NCI-H2171 (cell line): ENCODE results near the gene CELF2.

ENCODE experiments used
- DNase-seq: peaks from one replicate; lab custom pipeline; 2025; lab: John Stamatoyannopoulos, UW

CELF2 gene

DNA sequence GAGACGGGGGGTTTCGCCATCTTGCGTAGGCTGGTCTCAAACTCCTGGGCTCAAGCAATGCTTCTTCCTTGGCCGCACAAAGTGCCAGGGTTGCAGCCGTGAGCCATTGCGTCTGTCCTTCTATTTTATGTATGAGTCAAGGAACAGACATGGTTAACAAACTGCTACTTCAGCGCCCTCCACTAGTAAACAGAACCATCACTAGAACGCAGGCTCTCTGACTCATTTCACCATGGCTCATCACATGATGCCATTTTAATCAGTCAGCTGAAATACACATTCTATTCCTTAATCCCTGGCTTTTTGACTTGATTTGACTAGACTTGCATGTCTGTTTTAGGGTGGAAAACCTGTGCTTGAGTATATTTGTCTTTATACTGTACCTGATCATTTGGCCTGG lies 41.3 kb downstream of the CELF2 start:
- DNase-seq = no peak

DNA sequence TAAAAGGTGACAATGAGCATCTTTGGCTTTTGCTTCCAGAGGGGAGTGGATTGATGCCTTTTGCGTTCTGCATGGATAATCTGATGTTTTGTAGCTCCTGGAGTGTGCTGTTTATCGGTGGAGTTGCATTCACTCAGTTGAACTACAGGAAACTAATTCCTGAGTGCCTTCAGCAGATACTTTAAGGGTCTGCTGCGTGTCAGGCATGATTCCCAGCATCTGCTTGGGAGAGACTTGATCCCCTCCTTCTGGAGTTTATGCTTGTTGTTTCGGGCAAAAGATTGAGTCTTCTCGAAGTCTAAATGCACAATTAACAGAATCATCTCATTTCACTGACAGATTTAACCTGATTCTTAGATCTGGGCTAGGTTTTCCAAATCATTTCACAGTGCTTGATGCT lies 46.2 kb downstream of the CELF2 start:
- no peak for DNase-seq

DNA sequence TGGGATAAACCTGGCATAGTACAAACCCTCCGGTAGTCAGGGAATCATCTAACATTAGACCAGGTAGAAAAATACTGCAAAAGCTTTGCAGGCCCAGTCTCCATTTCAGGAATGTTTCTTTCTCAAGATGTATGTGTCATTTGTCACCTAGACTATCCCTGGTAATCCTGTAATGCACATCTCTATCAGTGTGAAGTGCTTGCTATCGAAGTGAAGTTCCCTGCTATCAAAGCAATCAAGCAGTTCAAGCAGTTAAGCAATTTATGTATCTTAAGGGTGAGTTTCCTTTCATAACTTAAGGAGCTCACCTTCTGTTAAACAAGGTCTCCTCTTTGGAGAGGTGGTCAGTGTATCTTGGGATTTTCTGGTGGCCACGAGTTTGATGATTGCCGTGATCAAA lies 47.2 kb downstream of the CELF2 start:
- DNase-seq = no peak

DNA sequence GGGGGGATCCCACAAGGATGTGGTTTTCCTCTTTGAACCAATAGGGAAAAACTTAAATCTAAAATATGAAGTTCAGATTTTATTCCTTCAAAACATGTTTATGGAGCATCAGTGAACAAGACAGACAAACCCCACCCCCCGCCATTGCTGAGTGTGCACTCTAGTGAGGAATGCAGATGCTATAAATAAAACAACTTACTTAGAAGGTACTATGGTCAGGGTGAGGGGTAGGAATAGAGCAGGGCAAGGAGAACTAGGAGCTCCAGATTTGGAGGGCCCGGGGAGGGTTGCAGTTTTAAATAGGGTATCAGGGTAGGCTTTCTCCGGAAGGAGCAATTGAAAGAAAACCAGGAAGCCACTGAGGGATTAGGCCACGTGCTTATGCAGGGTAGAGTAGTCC lies 47.9 kb downstream of the CELF2 start:
- DNase-seq = no peak

DNA sequence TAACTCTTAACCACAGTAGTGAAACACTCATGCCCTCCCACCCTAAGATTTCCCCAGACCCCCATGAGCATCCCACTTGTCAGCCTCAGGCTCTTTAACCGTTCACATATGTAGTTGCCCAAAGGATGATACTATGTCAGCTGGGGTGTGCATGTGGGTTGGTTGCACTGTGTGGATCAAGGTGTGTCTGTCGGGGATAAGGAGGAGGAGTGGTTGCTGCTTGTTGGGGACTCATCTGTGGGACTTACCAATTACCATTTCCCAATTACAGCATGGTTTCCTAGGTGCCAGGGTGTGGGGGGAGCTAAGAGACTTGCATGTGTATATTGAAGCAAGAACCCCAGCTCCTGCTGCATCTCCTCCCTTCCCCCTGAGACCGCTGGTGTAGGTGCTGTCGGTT lies 48.8 kb downstream of the CELF2 start:
- no peak for DNase-seq

DNA sequence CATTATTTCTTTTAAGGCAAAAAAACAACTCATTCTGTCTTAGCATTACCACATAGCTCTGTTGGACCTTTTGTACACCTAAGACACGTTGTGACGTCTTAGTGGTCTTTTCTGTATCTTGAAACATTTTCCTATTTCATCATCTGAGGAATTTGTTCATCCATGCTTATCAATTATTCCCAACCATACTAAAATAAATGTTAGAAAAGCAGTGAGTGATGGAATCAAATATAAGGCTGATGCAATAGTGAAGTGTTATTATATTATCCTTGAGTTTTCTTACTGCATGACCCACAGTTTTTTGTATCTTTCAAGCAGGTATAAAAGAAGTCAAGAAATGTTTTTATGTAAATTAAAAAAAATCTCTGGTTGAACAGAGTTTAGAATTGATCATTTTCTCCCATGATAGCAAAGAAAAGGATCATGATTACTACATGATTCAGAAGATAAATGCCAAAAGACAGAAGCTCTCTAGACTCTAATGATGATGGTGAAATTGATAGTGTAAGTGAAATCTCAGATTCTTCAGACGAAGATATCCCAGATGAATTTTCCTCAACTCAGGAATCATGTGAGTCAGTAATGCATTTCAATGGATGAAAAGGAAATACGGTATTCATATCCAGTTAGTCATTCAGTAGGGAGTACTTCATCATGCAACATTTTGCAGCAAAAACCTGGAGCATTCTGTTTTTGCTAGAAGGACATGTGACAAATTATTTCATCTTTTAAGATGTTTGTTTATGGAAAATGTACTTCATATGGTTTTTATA lies 51.4 kb downstream of the CELF2 start:
- DNase-seq = no peak

DNA sequence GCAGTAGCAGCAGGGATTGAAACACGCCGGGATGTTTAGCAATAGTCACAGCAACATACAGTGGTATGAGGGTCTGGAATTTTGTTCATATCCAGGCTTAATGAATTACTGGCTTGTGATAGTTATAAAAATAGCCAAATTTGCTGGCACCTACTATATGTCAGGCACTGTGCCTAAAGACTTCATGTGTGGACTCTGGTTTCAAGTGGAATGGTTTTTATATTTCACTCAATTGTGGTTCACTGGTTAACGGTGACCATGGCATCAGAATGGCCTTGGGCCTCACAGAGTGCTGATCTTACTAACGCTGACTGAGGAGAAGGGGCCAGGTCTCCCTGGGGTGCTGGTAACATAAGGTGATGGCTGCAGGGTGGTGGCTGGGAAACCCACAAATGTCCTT lies 55.7 kb downstream of the CELF2 start:
- no peak for DNase-seq

DNA sequence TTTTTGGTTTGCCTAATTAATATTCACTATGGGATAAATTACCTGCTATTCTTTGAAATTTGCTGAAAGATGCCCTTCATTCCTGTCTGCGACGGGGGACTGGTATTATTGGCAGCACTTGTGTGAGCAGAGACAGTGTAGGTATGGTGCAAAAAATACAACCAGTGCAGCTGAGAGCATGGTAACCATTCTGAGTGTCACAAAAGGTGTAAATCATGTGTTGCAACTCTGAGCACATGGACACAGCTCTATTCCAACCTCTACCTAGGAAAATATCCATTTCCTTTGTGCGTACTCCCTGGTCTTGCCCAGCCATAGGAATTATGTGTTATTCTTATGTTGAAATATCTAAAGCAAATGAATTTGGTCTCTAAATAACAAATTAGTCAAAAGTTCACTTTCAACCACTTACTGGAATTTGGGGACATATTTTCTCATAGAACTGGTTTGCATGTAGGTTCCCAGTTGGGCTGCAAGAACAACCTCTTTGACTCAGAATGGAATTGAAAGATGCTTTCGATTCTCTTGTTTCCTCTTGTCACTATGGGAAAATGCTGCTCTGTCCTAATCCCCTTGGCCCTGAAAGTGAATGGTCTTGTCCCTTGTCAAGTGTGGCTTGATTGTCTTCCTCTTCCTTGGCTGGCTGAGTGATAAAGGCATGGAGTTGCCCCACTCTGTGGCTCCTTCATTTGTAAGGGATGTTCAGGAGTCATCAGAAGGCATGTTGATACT lies 57.0 kb downstream of the CELF2 start:
- DNase-seq = no peak

DNA sequence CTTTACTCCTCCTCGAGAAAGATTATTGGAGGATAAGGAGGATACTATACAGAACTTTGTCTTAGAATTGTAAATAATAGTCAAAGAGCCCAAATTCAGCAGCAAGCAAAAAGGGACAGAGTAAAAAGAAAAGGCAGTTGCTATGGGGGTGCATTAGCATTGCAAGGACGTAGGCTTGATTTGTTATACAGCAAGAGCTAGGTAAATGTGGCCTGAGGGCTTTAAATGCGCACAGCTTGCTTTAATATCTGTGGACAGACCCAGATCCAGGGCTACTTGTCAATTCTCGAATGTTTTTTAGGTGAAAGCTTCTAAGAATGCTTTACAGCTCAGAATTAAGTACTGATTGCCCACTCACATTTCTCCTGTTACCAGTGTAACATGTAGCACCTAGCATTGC lies 58.5 kb downstream of the CELF2 start:
- no peak for DNase-seq

DNA sequence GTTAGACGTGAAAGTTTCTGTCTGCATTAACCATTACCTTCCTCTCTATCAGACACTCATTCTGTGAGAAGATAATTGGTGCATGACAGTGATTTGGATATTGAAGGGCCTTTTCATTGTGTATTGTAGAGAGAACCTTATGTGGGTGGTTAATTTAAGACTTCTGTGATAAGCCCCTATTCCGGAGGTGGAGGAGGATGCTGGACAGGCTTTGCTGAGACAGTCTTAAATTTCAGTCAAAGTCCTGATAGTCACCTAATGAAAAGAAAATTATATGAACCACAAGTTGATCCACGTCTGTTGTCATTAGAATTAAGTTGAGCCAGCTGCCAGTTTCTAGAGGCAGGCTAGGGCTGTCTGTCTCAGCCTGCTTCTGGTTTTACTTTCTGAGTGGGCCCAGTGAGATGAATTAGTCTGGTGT lies 62.9 kb downstream of the CELF2 start:
- DNase-seq = no peak

DNA sequence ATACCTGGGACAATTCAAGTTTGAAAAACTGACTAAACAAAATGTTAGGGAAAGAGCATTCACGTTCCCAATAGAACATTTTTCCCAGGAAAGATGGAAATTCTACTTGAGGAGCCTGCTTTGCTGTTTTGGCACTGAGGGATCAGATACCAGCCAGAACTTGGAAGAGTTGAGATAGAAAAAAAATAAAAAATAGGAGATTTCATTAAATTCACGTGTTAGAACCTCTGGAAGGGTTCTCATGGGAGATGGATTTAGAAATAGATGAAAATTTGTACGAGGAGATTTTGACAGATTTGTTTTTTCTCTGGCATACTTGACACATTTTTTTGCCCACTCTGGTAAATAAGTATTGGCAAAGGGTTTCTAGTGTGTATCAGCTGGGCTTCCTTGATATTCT lies 63.7 kb downstream of the CELF2 start:
- no peak for DNase-seq

DNA sequence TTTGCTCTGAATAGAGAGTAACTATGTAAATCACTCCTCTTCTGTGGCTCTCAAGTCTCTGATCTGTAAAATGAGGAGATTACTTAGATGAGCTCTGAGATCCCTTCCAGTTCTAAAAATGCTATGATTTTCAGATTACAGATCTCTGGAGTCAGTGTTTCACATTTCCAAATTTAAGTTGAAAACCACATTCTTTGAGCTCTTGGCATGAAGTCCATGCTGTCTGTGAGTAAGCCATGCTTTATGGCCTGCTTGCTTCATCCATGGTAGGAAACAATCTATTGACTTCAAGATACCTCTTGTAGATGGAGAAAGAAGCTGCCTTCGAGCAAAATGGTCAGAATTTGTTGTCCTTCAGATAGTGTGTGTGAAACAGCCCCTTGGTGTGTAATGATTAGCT lies 64.9 kb downstream of the CELF2 start:
- no peak for DNase-seq

DNA sequence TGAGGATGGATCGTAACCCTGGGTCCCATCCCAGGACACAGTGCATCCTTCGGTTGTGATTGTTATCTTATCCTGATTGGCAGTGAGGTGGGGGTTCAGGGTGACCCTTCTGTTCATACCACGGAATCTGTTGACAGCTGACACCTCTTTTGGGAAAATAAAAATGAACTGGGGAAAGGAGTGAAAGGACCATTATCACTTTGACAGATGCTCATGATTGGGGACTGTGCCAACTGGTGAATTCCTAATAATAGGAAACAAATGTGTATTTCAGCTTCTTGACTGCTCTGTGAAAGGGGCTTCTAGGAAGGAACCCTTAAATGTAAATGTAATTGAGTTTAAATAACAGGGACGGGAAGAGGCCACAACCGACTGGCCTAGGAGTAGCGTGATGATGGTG lies 65.4 kb downstream of the CELF2 start:
- DNase-seq = no peak

DNA sequence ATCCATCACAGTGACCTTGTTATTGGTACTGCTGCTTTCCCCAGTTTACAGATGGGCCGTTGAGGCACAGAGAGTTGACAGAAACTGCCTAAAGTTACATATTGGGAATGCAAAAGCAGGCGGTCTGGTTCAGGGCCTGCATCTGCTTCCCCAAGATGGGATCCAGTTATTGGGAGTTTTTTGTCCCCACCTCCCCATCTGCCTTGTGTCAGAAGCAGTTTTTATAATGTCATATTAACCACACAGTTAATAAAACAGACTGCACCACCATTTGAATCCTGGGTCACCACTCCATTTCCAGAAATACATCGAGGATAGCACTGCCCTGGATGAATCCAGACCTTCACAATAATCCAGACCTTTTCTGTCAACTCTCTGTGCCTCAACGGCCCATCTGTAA lies 67.9 kb downstream of the CELF2 start:
- no peak for DNase-seq

DNA sequence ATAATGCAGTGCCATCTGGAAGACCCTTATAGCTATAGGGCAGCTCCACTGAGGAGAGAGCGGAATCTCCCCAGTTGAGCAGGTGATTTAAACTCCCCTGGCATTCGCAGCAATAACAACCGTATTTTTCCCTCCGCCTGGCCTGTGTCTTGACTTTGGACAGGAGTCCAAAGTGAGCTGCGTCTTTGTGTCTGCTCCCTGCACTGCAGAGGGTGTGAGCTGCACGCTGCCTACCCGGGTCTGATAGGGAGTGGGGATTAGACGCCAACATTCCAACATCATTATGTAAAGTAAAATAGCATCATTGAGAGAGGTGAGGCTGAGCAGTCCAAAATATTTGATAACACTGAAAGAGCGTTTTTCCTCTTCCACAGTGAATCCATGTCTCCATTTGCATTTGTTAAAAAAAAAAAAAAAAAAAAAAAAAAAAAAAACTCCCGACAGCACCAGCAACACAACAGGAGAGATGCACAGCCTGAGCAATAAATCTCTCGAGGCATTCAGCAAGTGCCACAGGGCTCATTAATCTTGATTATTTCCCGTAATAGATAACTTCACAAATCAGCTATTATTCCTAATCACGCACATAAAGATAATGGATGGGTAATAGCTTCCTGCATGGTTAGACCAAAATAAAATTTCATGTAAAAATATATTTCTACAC lies 68.6 kb downstream of the CELF2 start:
- DNase-seq = no peak

DNA sequence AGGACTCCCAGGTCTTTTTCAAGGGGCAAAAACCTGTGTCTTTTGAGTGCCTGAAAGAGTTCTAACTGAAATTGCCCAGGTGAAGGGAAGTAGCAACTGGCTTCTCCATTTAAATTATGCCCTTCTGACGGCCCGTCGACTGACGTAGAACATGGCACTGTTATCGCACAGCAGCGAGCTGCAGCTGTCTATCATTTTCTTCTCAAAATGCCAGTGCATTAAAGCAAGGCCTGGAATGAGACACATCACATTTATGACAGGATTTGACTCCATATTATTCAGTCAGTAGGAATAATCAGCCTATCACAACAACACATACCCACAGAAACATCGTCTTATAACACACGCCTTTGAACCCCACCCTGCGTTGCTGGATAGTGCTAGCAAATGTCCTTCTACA lies 69.7 kb downstream of the CELF2 start:
- no peak for DNase-seq

DNA sequence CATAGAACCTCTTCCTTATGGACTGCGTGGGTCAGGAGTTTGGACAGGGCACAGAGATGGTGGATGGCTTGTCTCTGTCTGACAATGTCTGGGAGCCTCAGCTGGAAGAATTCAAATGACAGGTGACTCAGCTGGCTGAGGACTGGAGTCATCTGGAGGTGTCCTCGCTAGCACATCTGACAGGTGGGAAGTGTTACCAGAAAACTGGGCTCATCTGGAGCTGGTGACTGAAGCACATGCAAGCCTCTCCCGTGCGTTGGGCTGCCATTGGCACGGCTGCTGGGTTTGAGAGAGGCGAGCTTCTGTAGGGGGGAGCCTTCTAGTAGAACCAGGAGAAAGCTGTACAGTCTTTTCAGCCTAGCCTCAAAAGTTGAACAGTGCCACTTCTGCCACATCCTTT lies 71.0 kb downstream of the CELF2 start:
- no peak for DNase-seq

DNA sequence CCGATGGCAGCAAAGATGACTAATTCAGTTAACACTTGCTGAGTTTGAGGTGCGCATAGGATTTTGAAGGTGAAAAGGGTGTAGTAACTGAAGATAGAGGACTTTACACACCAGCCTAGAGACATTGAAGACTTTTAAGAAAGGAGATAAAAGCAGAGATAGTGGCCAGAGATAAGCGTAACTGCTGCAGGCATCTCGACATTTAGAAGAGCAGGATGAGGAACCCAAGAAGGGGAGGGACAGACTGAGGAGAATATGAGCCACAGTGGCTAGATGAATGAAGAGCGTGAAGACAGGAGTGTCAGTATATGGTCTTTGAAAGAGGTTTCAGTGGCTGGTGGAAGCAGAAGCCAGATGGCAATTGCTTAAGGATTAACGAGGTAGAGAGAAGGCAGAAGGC lies 71.6 kb downstream of the CELF2 start:
- DNase-seq = no peak

DNA sequence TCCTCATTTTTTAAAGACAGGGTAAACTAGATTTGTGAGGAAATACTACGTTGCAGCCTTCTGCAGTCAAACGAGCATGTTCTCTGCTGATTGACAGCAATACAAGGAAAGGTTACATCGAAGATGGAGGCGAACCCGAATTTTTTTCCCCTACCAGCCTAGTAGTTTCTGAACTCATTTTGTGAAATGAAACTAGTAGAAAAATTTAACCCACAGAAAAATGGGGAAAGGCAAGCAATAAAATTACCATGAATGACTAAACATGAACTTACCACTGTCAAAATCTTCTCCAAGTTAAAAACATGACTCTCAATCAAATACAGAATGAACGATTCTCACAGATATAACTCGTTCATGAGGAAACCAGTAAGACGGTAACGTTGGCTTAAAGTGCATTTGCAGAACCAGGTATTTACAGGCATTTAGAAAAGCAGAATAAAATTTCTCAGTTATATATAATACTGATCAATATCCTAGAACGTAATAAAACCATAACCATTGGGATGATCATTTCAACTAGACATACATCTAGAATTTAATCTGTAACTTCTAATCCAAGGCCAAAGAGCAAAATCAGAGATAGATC lies 73.9 kb downstream of the CELF2 start:
- DNase-seq = no peak

DNA sequence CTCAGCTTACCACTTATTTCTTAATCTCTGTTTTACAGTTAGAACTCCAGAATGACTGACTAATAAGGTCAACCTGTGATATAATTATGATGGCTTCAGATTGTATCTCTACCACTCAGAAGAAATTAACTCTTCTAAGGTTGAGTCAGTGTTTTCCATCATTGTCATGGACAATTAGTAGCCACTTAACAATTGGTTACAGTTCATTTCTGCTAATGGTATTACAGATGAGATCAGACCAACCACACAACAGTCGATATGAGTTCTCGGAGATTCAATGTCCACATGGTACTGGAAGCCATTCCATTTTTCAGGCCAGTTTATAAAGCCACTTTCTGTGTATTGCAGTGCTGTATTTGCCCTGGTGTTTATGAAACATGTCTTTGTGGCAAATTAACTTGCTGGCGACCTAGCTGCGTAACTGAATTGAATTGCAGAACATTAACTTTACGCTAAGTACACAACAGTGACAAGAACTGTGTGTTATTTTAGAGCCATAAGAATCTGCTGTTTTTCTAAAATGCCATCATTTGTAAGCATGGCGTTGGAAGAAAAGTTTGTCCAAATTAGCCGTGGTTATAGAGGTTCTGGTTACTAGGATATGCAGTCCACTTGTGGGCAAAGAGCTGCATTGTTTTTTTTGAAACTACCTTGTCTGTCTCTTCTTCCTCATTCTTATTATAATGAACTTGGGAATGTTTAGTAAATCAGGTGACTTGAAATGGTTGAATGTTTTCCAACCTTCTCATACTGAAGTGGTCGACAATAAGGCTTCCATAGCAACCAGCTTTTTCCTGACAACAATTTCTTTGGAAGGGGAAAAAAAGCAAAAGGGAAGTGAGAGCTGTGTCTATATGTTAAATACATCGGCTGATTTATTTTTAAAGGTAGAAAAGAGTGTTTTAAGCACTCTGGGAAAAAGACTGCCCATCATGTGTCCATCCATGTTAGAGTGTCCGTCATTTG lies 76.4 kb downstream of the CELF2 start:
- no peak for DNase-seq

DNA sequence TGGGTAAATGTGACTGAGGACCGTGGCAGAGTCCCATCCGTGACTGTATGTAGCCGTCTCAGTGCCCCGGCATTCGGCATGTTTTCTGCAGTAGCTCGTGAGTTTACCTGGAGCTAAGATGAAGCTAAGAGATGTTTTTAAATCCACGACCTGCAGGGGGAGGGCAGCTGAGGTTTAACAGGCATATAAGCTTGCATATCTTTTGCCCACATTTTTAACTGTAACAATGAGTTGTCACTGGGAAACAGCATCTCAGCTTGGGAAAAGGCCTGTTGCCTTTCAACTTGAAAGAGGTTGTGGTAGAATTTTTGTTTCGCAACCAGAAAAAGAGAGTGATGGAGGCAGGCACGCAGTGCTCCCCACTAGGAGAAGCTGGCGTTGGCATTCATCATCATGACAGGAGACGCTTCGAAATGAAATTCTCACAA lies 77.7 kb downstream of the CELF2 start:
- no peak for DNase-seq

DNA sequence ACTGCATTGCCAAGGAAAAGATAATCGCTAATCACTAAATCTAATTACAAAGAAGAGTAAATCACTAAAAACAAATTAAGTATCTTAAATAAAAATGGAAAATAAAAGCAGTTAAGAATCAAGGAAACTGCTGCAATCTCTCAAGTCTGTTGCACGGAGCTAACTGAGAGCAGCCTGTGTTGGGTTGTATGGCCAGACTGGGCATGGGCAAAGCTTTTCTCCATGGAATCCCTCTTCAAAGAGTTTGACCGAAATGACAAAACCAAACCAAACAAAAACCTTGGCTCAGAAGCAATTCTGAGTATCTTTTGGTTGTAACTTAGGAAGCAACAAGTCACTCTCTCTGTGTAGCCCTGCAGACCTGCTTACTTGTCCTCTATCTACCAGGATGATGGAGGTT lies 78.8 kb downstream of the CELF2 start:
- no peak for DNase-seq
